MM.1S (cell line): ENCODE results near the gene COL6A1.

ENCODE experiments used
- DNase-seq: peaks from one replicate; pipeline ENCODE4 v3.0.0-alpha.2; 2015
- H2AFZ ChIP-seq: fragments of 300-600 bp; sonication (generic); 2 replicates; pipeline ENCODE4 v1.6.0; 2016; ENCODE audit warnings: antibody characterized with exemption, low read length
- H3F3A ChIP-seq: fragments of 300-600 bp; sonication (generic); 2 replicates; pipeline ENCODE4 v1.6.1; 2016; ENCODE audit warnings: mild to moderate bottlenecking, antibody characterized with exemption, low read length, moderate library complexity, mixed read lengths; ENCODE audit not compliant: insufficient read depth
- H3K27ac ChIP-seq: fragments of 300-600 bp; sonication (generic); 2 replicates; pipeline ENCODE4 v1.5.1; 2016; ENCODE audit warnings: mild to moderate bottlenecking, low read length
- H3K27me3 ChIP-seq: fragments of 300-600 bp; sonication (generic); replicated peaks from 2 replicates; pipeline ENCODE4 v1.6.0; 2016; ENCODE audit warnings: low read length; ENCODE audit not compliant: insufficient read depth
- H3K36me3 ChIP-seq: fragments of 300-600 bp; sonication (generic); replicated peaks from 2 replicates; pipeline ENCODE4 v1.6.1; 2016; ENCODE audit warnings: mild to moderate bottlenecking, low read length, mixed read lengths; ENCODE audit not compliant: insufficient read depth
- H3K4me1 ChIP-seq: fragments of 300-600 bp; sonication (generic); 2 replicates; pipeline ENCODE4 v1.6.1; 2016; ENCODE audit warnings: low read length, mixed read lengths
- H3K4me2 ChIP-seq: fragments of 300-600 bp; sonication (generic); 2 replicates; pipeline ENCODE4 v1.6.0; 2016; ENCODE audit warnings: low read depth, low read length
- H3K4me3 ChIP-seq: fragments of 300-600 bp; sonication (generic); 2 replicates; pipeline ENCODE4 v1.5.1; 2016; ENCODE audit warnings: low read length, mixed read lengths
- H3K79me2 ChIP-seq: fragments of 300-600 bp; sonication (generic); 2 replicates; pipeline ENCODE4 v1.6.1; 2016; ENCODE audit warnings: mixed run types, low read length, mixed read lengths
- H3K9ac ChIP-seq: fragments of 300-600 bp; sonication (generic); 2 replicates; pipeline ENCODE4 v1.6.1; 2016; ENCODE audit warnings: low read length, mixed read lengths
- H3K9me2 ChIP-seq: fragments of 300-600 bp; sonication (generic); replicated peaks from 2 replicates; pipeline ENCODE4 v1.6.1; 2016; ENCODE audit warnings: mild to moderate bottlenecking, low read length, mixed read lengths; ENCODE audit not compliant: insufficient read depth
- H3K9me3 ChIP-seq: fragments of 300-600 bp; sonication (generic); replicated peaks from 2 replicates; pipeline ENCODE4 v1.6.1; 2016; ENCODE audit warnings: mild to moderate bottlenecking, low read length, mixed read lengths; ENCODE audit not compliant: insufficient read depth
- H4K20me1 ChIP-seq: fragments of 300-600 bp; sonication (generic); 2 replicates; pipeline ENCODE4 v1.6.1; 2016; ENCODE audit warnings: mild to moderate bottlenecking, low read length, moderate library complexity, mixed read lengths; ENCODE audit not compliant: insufficient read depth
- CTCF ChIP-seq: fragments of 300-600 bp; sonication (generic); IDR thresholded peaks from 2 replicates; pipeline ENCODE4 v1.5.1; 2016; ENCODE audit warnings: antibody characterized with exemption, low read length, mixed read lengths
- EZH2 ChIP-seq: fragments of 300-600 bp; sonication (generic); optimal IDR thresholded peaks from 2 replicates; pipeline ENCODE3; 2017; ENCODE audit warnings: low read depth, mild to moderate bottlenecking, antibody characterized with exemption, low read length, mixed read lengths
- EZH2phosphoT487 ChIP-seq: fragments of 300-600 bp; sonication (generic); IDR thresholded peaks from 2 replicates; pipeline ENCODE4 v1.6.1; 2018; ENCODE audit warnings: antibody characterized with exemption, low read length

The COL6A1 gene

GRCh38 chr21:46024141-46024540, 42.6 kb downstream of the COL6A1 start:
- TF ChIP-seq EZH2: no peak
- no peak for TF ChIP-seq EZH2phosphoT487
- no peak for TF ChIP-seq CTCF

GRCh38 chr21:46025113-46025770, 43.7 kb downstream of the COL6A1 start:
- Histone ChIP-seq H3K4me3 (no peak overlapping the region), H3K9me2 (no peaks in the 10 kb centered on the region), H4K20me1 (no peaks in the 10 kb centered on the region), H3K27me3 (peaks cover 95% of the 10 kb centered on the region), H3K9me3 (no peaks in the 10 kb centered on the region), H3K4me1 (no peaks in the 10 kb centered on the region), H3K36me3 (no peaks in the 10 kb centered on the region), H3K79me2 (no peaks in the 10 kb centered on the region), H3K4me2 (no peak overlapping the region), H3F3A (no peaks in the 10 kb centered on the region), H3K27ac (no peak overlapping the region), H2AFZ (no peak overlapping the region), H3K9ac (no peak overlapping the region)
- DNase-seq: no peak
- no peak for TF ChIP-seq EZH2phosphoT487
- TF ChIP-seq CTCF: no peak
- no peak for TF ChIP-seq EZH2

More at GRCh38 chr21:46024141-46024540, 42.6 kb downstream of the COL6A1 start:
- no peak overlapping the region for H3K27ac ChIP-seq
- peaks cover 95% of the 10 kb centered on the region for H3K27me3 ChIP-seq
- no peaks in the 10 kb centered on the region for H3F3A ChIP-seq
- H3K4me1 ChIP-seq: no peaks in the 10 kb centered on the region
- H3K9me2 ChIP-seq: no peaks in the 10 kb centered on the region
- no peak overlapping the region for H3K4me2 ChIP-seq
- H3K4me3 ChIP-seq: no peak overlapping the region
- H3K9ac ChIP-seq: no peak overlapping the region
- H3K9me3 ChIP-seq: no peaks in the 10 kb centered on the region
- no peak for DNase-seq
- H3K36me3 ChIP-seq: no peaks in the 10 kb centered on the region
- H3K79me2 ChIP-seq: no peaks in the 10 kb centered on the region
- H2AFZ ChIP-seq: no peak overlapping the region
- no peaks in the 10 kb centered on the region for H4K20me1 ChIP-seq

- no peak for DNase-seq
- Histone ChIP-seq H3K9me3 (no peaks in the 10 kb centered on the region), H3K36me3 (no peaks in the 10 kb centered on the region), H3K27ac (no peak overlapping the region), H4K20me1 (no peaks in the 10 kb centered on the region), H3K79me2 (no peaks in the 10 kb centered on the region), H3K27me3 (peaks cover 100% of the 10 kb centered on the region), H2AFZ (no peak overlapping the region), H3F3A (no peaks in the 10 kb centered on the region), H3K9me2 (no peaks in the 10 kb centered on the region), H3K4me1 (no peaks in the 10 kb centered on the region), H3K4me3 (no peak overlapping the region), H3K4me2 (no peak overlapping the region), H3K9ac (no peak overlapping the region)
- TF ChIP-seq EZH2phosphoT487 (no peak), EZH2 (no peak), CTCF (no peak)
Measured at GRCh38 chr21:46027851-46028493, 46.4 kb downstream of the COL6A1 start.
